ENCODE results near the gene RFWD3. TPM values are rescaled to one million over a fixed set of nuclear protein-coding genes. Genes with fewer than 3 reads are reported as not detected.

The RFWD3 gene
- total RNA-seq, 1 donor from 2014 or later: 34.3 TPM

Other genes starting within 250 kb of the RFWD3 start
- 4.2 and 4.9 TPM in 2 replicates for gene CLEC18B, start 245.4 kb downstream of the RFWD3 start, total RNA-seq
- 153 and 182 TPM in 2 replicates for gene GLG1, start 59.8 kb downstream of the RFWD3 start, total RNA-seq
- gene MLKL, start 34.0 kb upstream of the RFWD3 start, total RNA-seq: 5.6 and 6.2 TPM in 2 replicates
- 0.14 TPM in 1 of 2 replicates, not detected in the other for gene FA2H, start 107.9 kb upstream of the RFWD3 start, total RNA-seq